Measurements from ENCODE around the gene GAPVD1.
"Not testable (repeated sequence)": the region's sequence is repeated elsewhere in the genome, so short reads cannot be mapped to it uniquely, and the experiment has no call there.

GAPVD1 gene

GRCh38 chr9:125254231-125254630 is 7.4 kb upstream of the GAPVD1 start:
- FAIRE-seq (no peak), DNase-seq (ENCODE audit: insufficient read length, low spot score) (no peak)

- DNase-seq (ENCODE audit: insufficient read length, low spot score) (no peak), FAIRE-seq (no peak)
These were observed 5.7 kb upstream of the GAPVD1 start for GRCh38 chr9:125255781-125256391.

- DNase-seq (ENCODE audit: insufficient read length, low spot score) (no peak), FAIRE-seq (no peak)
These were observed 3.4 kb upstream of the GAPVD1 start for GRCh38 chr9:125258160-125258785.

GRCh38 chr9:125258832-125259534 is 2.6 kb upstream of the GAPVD1 start:
- DNase-seq (ENCODE audit: insufficient read length, low spot score) (no peak), FAIRE-seq (no peak)

- no peak for DNase-seq (ENCODE audit: insufficient read length, low spot score)
- no peak for FAIRE-seq
These were observed 1.1 kb upstream of the GAPVD1 start for GRCh38 chr9:125260561-125260960.

GRCh38 chr9:125262294-125262991 is 817 bp downstream of the GAPVD1 start:
- no peak for FAIRE-seq
- DNase-seq (ENCODE audit: insufficient read length, low spot score), result no peak

- DNase-seq (ENCODE audit: insufficient read length, low spot score); FAIRE-seq: not testable (repeated sequence)
These were observed 2.4 kb downstream of the GAPVD1 start for GRCh38 chr9:125264068-125264467.

GRCh38 chr9:125268394-125269013 is 6.9 kb downstream of the GAPVD1 start:
- FAIRE-seq, result no peak

GRCh38 chr9:125269014-125269397 is 7.4 kb downstream of the GAPVD1 start:
- no peak for FAIRE-seq

More at GRCh38 chr9:125268394-125269013, 6.9 kb downstream of the GAPVD1 start:
- no peak for DNase-seq (ENCODE audit: insufficient read length, low spot score)

GRCh38 chr9:125271081-125271480 is 9.5 kb downstream of the GAPVD1 start:
- no peak for FAIRE-seq

More at GRCh38 chr9:125269014-125269397, 7.4 kb downstream of the GAPVD1 start:
- DNase-seq (ENCODE audit: insufficient read length, low spot score), result no peak

GRCh38 chr9:125272697-125273096 is 11.1 kb downstream of the GAPVD1 start:
- no peak for DNase-seq (ENCODE audit: insufficient read length, low spot score)
- FAIRE-seq, result no peak

More at GRCh38 chr9:125271081-125271480, 9.5 kb downstream of the GAPVD1 start:
- DNase-seq (ENCODE audit: insufficient read length, low spot score), result no peak

GRCh38 chr9:125276771-125277170 is 15.1 kb downstream of the GAPVD1 start:
- DNase-seq (ENCODE audit: insufficient read length, low spot score), result no peak
- FAIRE-seq, result no peak

GRCh38 chr9:125277411-125277810 is 15.8 kb downstream of the GAPVD1 start:
- FAIRE-seq (no peak), DNase-seq (ENCODE audit: insufficient read length, low spot score) (no peak)

GRCh38 chr9:125280945-125281344 is 19.3 kb downstream of the GAPVD1 start:
- DNase-seq (ENCODE audit: insufficient read length, low spot score) (no peak), FAIRE-seq (no peak)

GRCh38 chr9:125284855-125285254 is 23.2 kb downstream of the GAPVD1 start:
- FAIRE-seq (no peak), DNase-seq (ENCODE audit: insufficient read length, low spot score) (no peak)

- FAIRE-seq; DNase-seq (ENCODE audit: insufficient read length, low spot score): not testable (repeated sequence)
These were observed 25.4 kb downstream of the GAPVD1 start for GRCh38 chr9:125286935-125287433.

- DNase-seq (ENCODE audit: insufficient read length, low spot score), result no peak
- FAIRE-seq, result no peak
These were observed 31.5 kb downstream of the GAPVD1 start for GRCh38 chr9:125293134-125293533.

- DNase-seq (ENCODE audit: insufficient read length, low spot score) (no peak), FAIRE-seq (no peak)
These were observed 34.0 kb downstream of the GAPVD1 start for GRCh38 chr9:125295657-125296056.

GRCh38 chr9:125296843-125297372 is 35.3 kb downstream of the GAPVD1 start:
- FAIRE-seq, result no peak
- DNase-seq (ENCODE audit: insufficient read length, low spot score), result no peak

GRCh38 chr9:125297917-125298316 is 36.3 kb downstream of the GAPVD1 start:
- FAIRE-seq (no peak), DNase-seq (ENCODE audit: insufficient read length, low spot score) (no peak)

Data from GM19239 (cell line).